GM19438 (cell line): ENCODE measurements around the gene U2AF1L4.
A peak's percentile ranks its signal among the peaks of the same experiment; 100 is the strongest.
"Not testable (repeated sequence)": the region's sequence is repeated elsewhere in the genome, so short reads cannot be mapped to it uniquely, and the experiment has no call there.

Experiments used
- ATAC-seq: cut with Tn5 transposase; IDR thresholded peaks from one replicate; pipeline ENCODE4 v1.9.1; 2021; ENCODE audit warnings: low read depth; ENCODE audit not compliant: unreplicated experiment

U2AF1L4 gene

DNA sequence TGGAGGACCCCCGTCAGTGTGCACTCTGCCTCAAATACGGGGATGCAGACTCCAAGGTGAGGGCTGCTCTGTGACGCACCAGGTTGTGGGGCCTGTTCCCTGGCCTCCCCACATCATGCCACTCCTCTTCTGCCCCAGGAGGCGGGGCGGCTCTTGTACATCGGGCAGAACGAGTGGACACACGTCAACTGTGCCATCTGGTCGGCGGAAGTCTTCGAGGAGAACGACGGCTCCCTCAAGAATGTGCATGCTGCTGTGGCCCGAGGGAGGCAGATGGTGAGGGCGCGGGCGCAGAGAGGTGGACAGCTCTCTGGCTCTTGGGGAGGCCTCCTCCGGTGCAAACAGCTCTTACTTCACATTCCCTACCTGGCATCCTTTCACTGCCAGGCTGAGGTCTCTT, 16.2 kb downstream of the U2AF1L4 start:
- ATAC-seq, result no peak

DNA sequence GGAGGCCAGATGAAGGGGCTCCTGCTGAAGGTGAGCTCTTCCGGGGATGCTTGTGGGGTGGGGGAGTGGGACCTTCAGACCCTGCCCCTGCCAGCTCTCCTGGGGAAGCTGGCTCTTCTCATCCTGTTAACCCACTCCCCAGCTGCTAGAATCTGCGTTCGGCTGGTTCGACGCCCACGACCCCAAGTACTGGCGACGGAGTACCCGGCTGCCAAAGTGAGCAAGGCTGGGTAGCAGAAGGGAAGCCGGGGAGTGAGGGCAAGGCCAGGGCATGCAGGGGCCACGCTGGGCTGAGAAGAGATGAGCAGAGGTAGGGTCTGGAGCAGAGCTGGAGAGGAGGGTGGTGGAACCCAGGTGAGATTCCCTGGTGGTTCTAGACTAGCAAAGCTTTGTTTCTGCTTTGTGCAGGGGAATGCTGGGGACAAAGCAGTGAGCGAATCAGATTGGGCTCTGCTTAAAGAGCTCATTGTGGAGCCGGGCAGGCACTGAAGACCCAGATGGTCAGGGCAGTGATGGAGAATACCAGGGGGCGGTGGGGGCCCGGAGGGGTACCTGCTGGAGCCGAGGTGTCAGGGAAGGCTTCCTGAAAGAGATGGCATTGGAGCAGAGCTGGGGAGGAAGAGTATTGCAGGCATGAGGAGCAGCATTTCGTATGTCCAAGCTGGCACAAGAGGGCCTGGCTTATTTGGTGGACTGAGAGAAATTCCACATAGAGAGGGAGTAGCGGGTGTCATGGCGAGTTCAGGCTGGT, 17.1 kb downstream of the U2AF1L4 start:
- ATAC-seq, result no peak

DNA sequence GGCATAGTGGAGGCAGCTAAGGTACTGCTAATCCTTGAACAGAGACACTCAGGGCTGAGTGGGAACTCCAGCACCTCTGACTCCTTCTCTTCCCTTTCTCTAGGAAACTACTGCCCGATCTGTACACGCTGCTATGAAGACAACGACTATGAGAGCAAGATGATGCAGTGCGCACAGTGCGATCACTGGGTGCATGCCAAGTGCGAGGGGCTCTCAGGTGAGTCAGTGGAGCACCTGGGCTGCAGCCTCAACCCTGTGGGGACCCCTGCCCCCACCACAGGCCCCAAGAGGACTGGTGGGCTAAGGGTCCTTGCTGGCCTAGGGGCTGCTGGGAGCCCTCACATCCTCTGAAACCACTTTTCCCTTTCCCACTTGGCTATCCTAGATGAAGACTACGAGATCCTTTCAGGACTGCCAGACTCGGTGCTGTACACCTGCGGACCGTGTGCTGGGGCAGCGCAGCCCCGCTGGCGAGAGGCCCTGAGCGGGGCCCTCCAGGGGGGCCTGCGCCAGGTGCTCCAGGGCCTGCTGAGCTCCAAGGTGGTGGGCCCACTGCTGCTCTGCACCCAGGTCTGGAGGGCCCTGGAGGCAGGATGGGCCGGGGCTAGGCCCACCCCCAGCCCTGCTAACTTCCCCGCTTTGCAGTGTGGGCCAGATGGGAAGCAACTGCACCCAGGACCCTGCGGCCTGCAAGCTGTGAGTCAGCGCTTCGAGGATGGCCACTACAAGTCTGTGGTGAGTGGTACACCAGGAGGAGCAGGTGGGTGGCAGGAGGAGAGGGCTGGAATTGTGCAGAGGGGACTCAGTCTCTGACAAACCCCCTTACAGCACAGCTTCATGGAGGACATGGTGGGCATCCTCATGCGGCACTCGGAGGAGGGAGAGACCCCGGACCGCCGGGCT, 17.9 kb downstream of the U2AF1L4 start:
- ATAC-seq, result no peak

DNA sequence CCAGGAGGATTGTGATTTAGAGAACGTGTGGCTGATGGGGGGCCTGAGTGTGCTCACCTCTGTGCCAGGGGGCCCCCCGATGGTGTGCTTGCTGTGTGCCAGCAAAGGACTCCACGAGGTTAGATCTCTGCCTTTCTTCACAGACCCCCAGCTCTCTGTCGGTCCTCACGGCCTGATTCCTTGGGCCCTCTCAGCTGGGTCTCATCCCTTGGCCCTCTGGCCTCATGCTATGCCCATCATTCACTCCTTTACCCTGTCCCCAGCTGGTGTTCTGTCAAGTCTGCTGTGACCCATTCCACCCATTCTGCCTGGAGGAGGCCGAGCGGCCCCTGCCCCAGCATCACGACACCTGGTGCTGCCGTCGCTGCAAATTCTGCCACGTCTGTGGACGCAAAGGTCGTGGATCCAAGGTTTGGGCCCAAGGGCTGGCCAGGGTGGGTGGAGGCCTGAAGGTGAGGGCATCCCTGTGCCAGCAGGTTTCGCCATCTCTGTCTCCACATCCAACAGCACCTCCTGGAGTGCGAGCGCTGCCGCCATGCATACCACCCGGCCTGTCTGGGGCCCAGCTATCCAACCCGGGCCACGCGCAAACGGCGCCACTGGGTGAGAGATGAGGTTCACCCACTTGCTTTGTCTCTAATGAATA, 19.9 kb downstream of the U2AF1L4 start:
- ATAC-seq, result no peak

DNA sequence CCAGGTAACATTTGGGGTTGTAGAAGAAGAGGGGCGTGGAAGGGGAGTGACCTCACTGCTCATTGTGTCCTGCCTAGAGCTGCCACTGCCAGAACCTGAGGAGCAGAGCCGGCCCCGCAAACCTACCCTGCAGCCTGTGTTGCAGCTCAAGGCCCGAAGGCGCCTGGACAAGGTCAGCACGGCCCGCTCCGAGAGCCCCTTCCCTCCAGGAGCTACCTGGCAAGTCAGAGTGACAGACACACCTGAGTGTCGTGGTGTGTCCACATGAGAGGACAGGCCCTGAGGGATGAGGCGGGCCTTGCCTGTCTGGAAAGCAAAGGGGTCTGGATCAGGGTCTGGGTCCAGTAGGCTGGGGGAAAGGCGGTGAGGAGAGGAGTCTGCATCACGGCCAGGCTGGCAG, 20.7 kb downstream of the U2AF1L4 start:
- ATAC-seq, result no peak

DNA sequence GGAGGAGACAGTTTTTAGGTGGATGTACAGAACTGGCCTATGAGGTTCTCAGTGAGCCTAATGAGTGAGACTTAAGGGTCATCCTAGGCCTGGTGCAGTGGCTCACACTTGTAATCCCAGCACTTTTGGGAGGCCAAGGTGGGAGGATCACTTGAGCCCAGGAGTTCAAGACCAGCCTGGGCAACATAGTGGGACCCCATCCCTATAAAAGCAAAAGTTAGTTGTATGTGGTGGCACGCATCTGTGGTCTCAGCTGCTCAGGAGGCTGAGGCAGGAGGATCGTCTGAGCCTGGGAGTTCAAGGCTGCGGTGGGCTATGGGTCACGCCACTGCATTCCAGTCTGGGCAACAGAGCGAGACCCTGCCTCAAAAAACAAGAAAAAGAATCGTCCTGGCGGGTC, 21.1 kb downstream of the U2AF1L4 start:
- ATAC-seq, result not testable (repeated sequence)

DNA sequence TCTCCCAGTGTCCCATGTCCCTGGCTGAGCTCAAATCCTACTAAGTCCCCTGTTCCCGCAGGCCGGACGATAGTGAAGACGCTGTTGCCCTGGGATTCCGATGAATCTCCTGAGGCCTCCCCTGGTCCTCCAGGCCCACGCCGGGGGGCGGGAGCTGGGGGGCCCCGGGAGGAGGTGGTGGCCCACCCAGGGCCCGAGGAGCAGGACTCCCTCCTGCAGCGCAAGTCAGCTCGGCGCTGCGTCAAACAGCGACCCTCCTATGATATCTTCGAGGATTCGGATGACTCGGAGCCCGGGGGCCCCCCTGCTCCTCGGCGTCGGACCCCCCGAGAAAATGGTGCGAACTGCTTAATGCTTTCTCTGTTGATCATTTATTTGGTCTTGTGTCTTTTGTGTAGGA, 21.5 kb downstream of the U2AF1L4 start:
- no peak for ATAC-seq

DNA sequence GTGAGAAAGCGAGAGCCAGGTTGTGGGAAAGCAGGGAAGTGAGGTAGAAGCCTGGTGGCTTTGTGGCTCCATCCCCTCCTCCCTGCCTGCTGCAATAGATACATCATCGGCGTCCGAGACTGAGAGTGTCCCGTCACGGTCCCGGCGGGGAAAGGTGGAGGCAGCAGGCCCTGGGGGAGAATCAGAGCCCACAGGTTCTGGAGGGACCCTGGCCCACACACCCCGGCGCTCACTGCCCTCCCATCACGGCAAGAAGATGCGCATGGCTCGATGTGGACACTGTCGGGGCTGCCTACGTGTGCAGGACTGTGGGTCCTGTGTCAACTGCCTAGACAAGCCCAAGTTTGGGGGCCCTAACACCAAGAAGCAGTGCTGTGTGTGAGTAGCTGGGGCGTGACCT, 22.3 kb downstream of the U2AF1L4 start:
- no peak for ATAC-seq

DNA sequence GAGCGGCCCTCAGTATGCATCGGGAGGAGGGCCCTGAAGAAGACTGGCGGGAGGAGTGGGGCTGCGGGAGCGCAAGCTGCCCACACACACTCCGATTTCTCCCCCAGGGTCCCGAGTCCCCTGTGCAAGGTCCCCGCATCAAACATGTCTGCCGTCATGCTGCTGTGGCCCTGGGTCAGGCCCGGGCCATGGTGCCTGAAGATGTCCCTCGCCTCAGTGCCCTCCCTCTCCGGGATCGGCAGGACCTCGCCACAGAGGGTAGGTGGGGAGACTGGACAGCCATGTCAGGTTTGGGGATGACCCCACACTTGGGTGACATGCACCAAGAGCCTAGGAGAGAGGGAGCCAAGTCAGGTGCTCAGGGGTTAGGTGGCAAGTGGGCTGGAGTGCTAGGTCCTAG, 22.8 kb downstream of the U2AF1L4 start:
- no peak for ATAC-seq

DNA sequence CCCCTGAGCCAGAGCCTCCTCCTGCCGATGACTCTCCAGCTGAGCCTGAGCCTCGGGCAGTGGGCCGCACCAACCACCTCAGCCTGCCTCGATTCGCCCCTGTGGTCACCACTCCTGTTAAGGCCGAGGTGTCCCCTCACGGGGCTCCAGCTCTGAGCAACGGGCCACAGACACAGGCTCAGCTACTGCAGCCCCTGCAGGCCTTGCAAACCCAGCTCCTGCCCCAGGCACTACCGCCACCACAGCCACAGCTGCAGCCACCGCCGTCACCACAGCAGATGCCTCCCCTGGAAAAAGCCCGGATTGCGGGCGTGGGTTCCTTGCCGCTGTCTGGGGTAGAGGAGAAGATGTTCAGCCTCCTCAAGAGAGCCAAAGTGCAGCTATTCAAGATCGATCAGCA, 23.8 kb downstream of the U2AF1L4 start:
- no peak for ATAC-seq

DNA sequence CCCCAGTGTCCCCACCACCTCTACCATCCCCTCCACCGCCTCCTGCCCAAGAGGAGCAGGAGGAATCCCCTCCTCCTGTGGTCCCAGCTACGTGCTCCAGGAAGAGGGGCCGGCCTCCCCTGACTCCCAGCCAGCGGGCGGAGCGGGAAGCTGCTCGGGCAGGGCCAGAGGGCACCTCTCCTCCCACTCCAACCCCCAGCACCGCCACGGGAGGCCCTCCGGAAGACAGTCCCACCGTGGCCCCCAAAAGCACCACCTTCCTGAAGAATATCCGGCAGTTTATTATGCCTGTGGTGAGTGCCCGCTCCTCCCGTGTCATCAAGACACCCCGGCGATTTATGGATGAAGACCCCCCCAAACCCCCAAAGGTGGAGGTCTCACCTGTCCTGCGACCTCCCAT, 24.6 kb downstream of the U2AF1L4 start:
- ATAC-seq, result no peak

DNA sequence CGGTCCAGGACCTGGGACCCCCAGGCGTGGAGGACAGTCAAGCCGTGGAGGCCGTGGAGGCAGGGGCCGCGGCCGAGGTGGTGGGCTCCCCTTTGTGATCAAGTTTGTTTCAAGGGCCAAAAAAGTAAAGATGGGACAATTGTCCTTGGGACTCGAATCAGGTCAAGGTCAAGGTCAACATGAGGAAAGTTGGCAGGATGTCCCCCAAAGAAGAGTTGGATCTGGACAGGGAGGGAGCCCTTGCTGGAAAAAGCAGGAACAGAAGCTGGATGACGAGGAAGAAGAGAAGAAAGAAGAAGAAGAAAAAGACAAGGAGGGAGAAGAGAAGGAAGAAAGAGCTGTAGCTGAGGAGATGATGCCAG, 25.1 kb downstream of the U2AF1L4 start:
- no peak for ATAC-seq

DNA sequence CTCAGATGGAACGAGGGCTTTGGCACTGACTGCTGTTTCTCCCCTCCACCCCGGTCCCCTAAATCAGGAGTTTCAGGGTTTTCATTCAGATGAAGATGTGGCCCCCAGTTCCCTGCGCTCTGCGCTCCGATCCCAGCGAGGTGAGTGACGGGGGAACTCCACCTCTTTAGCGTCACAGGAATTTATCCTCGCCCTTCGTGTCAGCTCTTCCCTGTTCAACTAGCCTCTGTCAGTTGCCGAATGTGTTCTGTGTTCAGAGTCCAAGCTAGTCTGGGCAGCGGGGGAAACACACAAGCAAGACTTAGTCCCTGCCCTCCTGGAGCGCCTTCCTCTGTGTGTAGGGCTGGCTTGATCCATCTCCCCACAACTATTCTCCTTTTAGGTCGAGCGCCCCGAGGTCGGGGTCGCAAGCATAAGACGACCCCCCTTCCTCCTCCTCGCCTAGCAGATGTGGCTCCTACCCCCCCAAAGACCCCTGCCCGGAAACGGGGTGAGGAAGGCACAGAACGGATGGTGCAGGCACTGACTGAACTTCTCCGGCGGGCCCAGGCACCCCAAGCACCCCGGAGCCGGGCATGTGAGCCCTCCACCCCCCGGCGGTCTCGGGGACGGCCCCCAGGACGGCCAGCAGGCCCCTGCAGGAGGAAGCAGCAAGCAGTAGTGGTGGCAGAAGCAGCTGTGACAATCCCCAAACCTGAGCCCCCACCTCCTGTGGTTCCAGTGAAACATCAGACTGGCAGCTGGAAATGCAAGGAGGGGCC, 25.6 kb downstream of the U2AF1L4 start:
- ATAC-seq, result no peak

DNA sequence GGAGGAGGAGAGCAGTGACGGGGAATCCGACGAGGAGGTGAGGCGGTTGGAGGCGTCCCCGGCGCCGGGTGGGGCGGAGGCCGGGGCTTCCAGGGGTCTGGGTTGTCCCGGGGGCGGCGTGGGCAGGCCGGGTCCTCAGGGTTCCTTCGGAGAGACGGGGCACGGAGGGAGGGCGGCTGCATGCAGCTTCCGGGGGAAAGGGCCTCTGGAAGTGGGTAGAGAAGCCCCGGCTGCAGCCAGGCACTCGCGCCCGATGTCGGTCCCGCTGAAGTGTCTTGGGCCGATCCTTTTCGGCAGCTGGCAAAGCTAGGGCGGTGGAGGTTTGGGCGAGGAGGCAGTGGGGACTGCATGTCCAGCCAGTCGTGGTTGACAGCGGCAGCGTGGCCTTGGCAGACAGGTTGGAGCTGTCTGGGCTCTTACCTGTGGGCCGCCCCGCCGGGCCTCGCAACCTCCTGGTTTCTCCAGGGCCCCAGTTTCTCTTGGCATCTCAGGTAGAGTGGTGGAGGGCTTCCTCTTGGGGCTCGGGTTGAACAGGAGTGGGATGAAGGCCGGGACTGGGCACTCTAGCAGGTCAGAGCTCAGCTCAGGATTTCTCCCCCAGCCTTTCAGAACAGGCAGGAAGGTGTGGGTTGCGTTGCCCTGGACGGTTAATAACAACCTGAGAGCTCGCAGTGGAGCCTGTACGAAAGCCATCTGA, 26.7 kb downstream of the U2AF1L4 start:
- no peak for ATAC-seq

DNA sequence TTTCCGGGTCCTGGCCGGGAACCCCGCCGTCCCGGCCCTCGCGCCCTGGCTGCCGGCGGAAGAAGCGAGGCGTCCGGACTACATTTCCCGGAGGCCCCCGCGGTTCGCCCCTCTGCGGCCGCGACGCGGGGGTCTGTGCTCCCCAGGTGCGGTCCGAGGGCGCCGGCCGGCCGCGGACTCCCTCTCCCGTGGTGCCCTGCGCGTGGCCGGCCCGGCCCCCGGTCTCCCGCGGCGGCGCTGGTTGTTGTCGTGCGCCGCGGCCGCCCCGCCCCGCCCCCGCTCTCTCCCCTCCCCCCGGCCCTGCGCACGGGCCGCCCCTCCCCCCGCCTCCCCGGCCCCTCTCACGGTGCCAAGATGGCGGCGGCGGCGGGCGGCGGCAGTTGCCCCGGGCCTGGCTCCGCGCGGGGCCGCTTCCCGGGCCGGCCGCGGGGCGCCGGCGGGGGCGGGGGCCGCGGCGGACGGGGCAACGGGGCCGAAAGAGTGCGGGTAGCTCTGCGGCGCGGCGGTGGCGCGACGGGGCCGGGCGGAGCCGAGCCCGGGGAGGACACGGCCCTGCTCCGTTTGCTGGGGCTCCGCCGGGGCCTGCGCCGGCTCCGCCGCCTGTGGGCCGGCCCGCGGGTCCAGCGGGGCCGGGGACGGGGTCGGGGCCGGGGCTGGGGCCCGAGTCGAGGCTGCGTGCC, 27.4 kb downstream of the U2AF1L4 start, which contains the start of gene KMT2B:
TSS of gene KMT2B (plus strand) at position 339 of the 680 bp plus-strand sequence. CDS start at position 355, 16 bp downstream.
- no peak for ATAC-seq

DNA sequence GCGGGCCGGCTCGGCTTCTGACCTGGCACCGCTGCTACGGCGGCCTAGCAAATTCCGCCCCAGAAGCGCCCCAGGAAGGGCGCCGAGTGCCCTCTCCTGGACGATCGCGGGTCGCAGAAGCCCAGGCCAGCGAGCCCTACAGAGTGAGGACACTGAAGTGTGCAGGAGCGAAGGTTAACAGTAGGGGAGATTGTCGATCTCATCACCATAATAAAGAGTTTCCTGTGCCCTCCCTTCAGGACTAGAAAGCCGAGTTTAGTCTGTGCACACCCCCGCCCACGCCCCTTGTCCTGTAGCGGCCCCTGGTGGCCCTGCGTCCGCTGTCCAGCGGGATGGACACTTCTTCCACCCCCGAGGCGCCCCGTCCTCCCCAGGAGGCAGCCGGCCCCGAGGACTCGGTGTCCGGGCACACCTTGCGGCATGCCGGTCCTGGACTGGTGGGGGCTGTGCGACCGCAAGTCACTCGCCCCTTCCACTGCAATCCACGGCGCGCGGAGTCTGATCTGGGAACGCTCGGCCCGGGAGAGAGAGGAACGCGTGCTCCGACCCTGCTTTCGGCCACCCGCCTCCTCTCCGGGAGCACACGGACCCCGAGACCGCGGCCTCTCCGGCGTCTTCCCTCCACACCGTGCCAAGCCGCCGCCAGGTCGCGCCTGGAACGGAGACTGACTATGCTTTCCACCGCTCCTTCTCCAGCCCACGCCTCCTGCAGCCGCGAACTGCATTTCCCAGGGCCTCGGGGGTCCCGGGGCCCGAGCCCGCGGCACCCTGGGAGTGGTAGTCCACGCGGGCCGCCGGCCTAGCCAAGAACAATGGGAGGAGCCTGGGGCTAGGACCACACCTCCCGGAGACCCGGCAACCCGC, 28.2 kb downstream of the U2AF1L4 start:
- ATAC-seq, result peak; percentile 58

DNA sequence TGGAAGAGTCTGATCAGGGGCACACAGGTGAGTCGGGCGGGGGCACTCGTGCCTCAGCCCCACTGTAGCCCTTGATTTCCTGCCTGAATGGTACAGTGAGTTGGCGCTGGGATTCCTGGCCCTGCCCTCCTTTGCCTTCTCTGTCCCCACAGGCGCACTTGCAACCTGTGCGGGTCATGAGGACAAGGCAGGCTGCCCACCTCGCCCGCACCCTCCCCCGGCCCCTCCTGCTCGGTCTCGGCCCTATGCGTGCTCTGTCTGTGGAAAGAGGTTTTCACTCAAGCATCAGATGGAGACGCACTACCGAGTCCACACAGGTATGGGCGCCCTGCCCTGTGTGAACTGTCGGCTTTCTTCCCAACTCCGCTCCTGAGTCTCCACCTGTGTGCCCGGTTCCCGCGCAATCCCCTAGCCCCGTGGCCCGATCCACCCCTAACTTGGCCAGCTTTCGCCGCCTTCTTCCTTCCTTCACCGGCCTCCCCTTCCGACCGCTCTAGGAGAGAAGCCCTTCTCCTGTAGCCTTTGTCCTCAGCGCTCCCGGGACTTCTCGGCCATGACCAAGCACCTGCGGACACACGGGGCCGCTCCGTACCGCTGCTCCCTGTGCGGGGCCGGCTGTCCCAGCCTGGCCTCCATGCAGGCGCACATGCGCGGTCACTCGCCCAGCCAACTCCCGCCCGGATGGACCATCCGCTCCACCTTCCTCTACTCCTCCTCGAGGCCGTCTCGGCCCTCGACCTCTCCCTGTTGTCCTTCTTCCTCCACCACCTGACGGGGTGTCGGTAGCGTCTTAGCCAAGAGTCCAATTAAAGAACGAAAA, 29.0 kb downstream of the U2AF1L4 start:
- ATAC-seq, result no peak

DNA sequence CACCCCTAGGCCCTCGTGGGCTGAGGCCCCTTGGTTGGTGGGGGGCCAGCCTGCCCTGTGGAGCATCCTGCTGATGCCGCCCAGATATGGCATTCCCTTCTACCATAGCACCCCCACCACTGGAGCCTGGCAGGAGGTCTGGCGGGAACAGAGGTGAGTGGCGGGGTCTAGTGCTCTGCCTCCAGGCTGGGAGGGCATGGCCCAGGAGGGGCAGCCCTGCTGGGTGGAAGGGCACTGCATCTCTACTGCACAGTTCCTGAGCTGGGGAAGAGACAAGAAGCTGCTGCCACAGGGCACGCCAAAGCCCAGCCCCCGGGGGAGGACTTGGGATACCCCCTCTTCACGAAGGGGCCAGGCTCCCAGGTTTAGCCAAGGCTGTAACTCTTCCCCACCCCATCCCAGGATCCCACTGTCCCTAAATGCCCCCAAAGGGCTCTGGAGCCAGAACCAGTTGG, 29.8 kb downstream of the U2AF1L4 start:
- ATAC-seq, result no peak
